Esophagus squamous epithelium (tissue), 4 donors: ENCODE data around the gene SHLD1.

Experiments
- POLR2A ChIP-seq, 4 donors: fragments of 450-650 bp; IDR thresholded peaks; one replicate each; pipeline ENCODE4 v1.6.1; 2017; ENCODE audit warnings: antibody characterized with exemption in 4 of 4, mild to moderate bottlenecking in 4 of 4, moderate library complexity in 3 of 4
- TF ChIP-seq, protein P1 (sequence below), 6 experiments: fragments of 450-650 bp in 4 of 6; fragments of 200-600 bp in 2 of 6; sonication (generic) in 2 of 6; IDR thresholded peaks; one replicate each; pipeline ENCODE4 v1.5.1; 2016 to 2019; ENCODE audit warnings: antibody characterized with exemption in 6 of 6, mild to moderate bottlenecking in 4 of 6, moderate library complexity in 4 of 6

DNA sequence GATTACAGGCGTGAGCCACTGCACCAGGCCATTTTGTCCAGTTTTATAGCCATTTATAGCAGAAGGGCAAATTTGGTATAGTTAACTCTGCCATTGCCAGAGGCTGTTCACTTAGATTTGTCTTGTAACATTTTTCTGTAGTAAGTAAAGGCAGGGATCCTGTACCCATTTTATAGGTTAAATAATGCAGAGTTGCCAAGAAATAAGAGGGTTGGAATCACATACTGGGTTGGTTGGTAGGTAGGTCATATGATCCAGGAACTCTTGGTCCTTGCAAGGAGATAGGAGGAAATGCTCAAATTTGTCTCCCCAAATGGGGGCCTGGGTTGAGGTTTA lies 68.1 kb downstream of the SHLD1 start:
- TF ChIP-seq POLR2A (IDR thresholded peaks at IDR 0.05) = no peak
- TF ChIP-seq, protein P1, sequence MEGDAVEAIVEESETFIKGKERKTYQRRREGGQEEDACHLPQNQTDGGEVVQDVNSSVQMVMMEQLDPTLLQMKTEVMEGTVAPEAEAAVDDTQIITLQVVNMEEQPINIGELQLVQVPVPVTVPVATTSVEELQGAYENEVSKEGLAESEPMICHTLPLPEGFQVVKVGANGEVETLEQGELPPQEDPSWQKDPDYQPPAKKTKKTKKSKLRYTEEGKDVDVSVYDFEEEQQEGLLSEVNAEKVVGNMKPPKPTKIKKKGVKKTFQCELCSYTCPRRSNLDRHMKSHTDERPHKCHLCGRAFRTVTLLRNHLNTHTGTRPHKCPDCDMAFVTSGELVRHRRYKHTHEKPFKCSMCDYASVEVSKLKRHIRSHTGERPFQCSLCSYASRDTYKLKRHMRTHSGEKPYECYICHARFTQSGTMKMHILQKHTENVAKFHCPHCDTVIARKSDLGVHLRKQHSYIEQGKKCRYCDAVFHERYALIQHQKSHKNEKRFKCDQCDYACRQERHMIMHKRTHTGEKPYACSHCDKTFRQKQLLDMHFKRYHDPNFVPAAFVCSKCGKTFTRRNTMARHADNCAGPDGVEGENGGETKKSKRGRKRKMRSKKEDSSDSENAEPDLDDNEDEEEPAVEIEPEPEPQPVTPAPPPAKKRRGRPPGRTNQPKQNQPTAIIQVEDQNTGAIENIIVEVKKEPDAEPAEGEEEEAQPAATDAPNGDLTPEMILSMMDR (IDR thresholded peaks at IDR 0.05) = no peak
